ENCODE results near the gene BLOC1S1.

GRCh38 chr12:55748230-55748993, 32.6 kb downstream of the BLOC1S1 start:
- no peak for TF ChIP-seq CTCF (conservative IDR thresholded peaks at IDR 0.05; ENCODE audit: low read depth, low read length)
- no peak for TF ChIP-seq EZH2 (IDR thresholded peaks at IDR 0.05; ENCODE audit: borderline replicate concordance, low read depth, low read length, poor library complexity, severe bottlenecking)

Data from A673 (cell line).